DND-41 (cell line): ENCODE measurements around the gene NGB.
"Not testable (repeated sequence)": the region's sequence is repeated elsewhere in the genome, so short reads cannot be mapped to it uniquely, and the experiment has no call there.

Experiments used
- ATAC-seq: fragments of 200-7000 bp; cut with Tn5 transposase; 3 replicates; pipeline ENCODE4 v1.9.1; 2021; ENCODE audit warnings: low read depth; ENCODE audit not compliant: insufficient read depth
- DNase-seq: peaks from one replicate; pipeline ENCODE4 v3.0.0-alpha.2; 2020
- H2AFZ ChIP-seq: 2 replicates; pipeline ENCODE4 v1.6.0; 2012; ENCODE audit warnings: low read depth, low read length
- H3K27ac ChIP-seq: 2 replicates; pipeline ENCODE4 v1.5.1; 2012; ENCODE audit warnings: low read length, inconsistent platforms
- H3K27me3 ChIP-seq: fragments of 200-600 bp; sonication (generic); 2 replicates; pipeline ENCODE4 v1.6.0; 2012; ENCODE audit warnings: low read length, mild to moderate bottlenecking, inconsistent platforms; ENCODE audit not compliant: insufficient read depth, poor library complexity
- H3K36me3 ChIP-seq: 2 replicates; pipeline ENCODE4 v1.5.1; 2012; ENCODE audit warnings: low read length, inconsistent platforms; ENCODE audit not compliant: insufficient read depth
- H3K4me1 ChIP-seq: 2 replicates; pipeline ENCODE4 v1.5.1; 2012; ENCODE audit warnings: mild to moderate bottlenecking, low read length; ENCODE audit not compliant: insufficient read depth
- H3K4me2 ChIP-seq: 2 replicates; pipeline ENCODE4 v1.6.0; 2012; ENCODE audit warnings: mild to moderate bottlenecking, moderate library complexity, low read length, inconsistent platforms; ENCODE audit not compliant: insufficient read depth
- H3K4me3 ChIP-seq, 2 experiments: fragments of 200-600 bp in 1 of 2; shearing (Covaris generic) in 1 of 2; 2 replicates each; pipeline ENCODE4 v1.5.1; 2012 to 2016; ENCODE audit warnings: inconsistent platforms in 2 of 2, low read length in 2 of 2, mild to moderate bottlenecking in 2 of 2, low read depth in 1 of 2, moderate library complexity in 1 of 2
- H3K79me2 ChIP-seq: 2 replicates; pipeline ENCODE4 v1.6.0; 2012; ENCODE audit warnings: low read length, inconsistent platforms; ENCODE audit not compliant: insufficient read depth
- H3K9ac ChIP-seq: 2 replicates; pipeline ENCODE4 v1.6.0; 2012; ENCODE audit warnings: low read depth, mild to moderate bottlenecking, inconsistent platforms, low read length, moderate library complexity
- H3K9me3 ChIP-seq: 2 replicates; pipeline ENCODE4 v1.5.1; 2012; ENCODE audit warnings: low read length, moderate library complexity, mild to moderate bottlenecking, inconsistent platforms; ENCODE audit not compliant: insufficient read depth, severe bottlenecking
- H4K20me1 ChIP-seq: 2 replicates; pipeline ENCODE4 v1.6.0; 2012; ENCODE audit warnings: low read length; ENCODE audit not compliant: insufficient read depth
- EZH2 ChIP-seq: IDR thresholded peaks from 3 replicates; pipeline ENCODE4 v1.6.1; 2012; ENCODE audit warnings: borderline replicate concordance, low read depth, mild to moderate bottlenecking, moderate library complexity, low read length, inconsistent platforms; ENCODE audit not compliant: severe bottlenecking
- TF ChIP-seq, protein P1 (sequence below): IDR thresholded peaks from 2 replicates; pipeline ENCODE4 v1.5.1; 2012; ENCODE audit warnings: borderline replicate concordance, low read length, moderate library complexity, mild to moderate bottlenecking; ENCODE audit not compliant: poor library complexity, severe bottlenecking; ENCODE audit errors: extremely low read depth

NGB gene

GRCh38 chr14:77281852-77282410 lies 10.9 kb upstream of the NGB start:
- Histone ChIP-seq H3K27ac (no peak overlapping the region), H3K4me3 (no peak overlapping the region), H3K4me1 (no peaks in the 10 kb centered on the region), H3K9me3 (no peaks in the 10 kb centered on the region), H3K9ac (no peak overlapping the region), H3K4me2 (no peak overlapping the region), H3K79me2 (no peaks in the 10 kb centered on the region), H2AFZ (no peak overlapping the region), H4K20me1 (no peaks in the 10 kb centered on the region), H3K36me3 (peaks cover 63% of the 10 kb centered on the region), H3K27me3 (no peaks in the 10 kb centered on the region)
- ATAC-seq, result no peak
- DNase-seq, result no peak
- TF ChIP-seq, protein P1, sequence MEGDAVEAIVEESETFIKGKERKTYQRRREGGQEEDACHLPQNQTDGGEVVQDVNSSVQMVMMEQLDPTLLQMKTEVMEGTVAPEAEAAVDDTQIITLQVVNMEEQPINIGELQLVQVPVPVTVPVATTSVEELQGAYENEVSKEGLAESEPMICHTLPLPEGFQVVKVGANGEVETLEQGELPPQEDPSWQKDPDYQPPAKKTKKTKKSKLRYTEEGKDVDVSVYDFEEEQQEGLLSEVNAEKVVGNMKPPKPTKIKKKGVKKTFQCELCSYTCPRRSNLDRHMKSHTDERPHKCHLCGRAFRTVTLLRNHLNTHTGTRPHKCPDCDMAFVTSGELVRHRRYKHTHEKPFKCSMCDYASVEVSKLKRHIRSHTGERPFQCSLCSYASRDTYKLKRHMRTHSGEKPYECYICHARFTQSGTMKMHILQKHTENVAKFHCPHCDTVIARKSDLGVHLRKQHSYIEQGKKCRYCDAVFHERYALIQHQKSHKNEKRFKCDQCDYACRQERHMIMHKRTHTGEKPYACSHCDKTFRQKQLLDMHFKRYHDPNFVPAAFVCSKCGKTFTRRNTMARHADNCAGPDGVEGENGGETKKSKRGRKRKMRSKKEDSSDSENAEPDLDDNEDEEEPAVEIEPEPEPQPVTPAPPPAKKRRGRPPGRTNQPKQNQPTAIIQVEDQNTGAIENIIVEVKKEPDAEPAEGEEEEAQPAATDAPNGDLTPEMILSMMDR, result no peak
- TF ChIP-seq EZH2, result no peak

DNA sequence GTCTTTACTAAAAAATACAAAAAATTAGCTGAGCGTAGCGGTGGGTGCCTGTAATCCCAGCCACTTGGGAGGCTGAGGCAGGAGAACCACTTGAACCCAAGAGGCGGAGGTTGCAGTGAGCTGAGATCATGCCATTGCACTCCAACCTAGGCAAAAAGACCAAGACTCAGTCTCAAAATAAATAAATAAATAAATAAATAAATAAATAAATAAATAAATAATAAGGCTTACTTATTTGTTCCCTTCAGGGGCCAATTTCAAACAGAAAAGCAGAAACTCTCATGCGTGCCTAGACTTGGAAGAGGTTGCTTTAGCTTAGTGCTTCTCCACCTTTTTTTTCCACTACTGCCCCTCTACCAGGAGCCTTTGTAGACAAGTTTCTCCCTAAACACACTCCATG lies 9.9 kb upstream of the NGB start:
- not testable (repeated sequence) for ATAC-seq, H3K4me2 ChIP-seq, H3K4me1 ChIP-seq, H3K27ac ChIP-seq, H3K9ac ChIP-seq, H3K27me3 ChIP-seq, H3K9me3 ChIP-seq, H4K20me1 ChIP-seq, H3K79me2 ChIP-seq, H3K4me3 ChIP-seq, H2AFZ ChIP-seq, DNase-seq
- peaks cover 53% of the 10 kb centered on the region for H3K36me3 ChIP-seq

DNA sequence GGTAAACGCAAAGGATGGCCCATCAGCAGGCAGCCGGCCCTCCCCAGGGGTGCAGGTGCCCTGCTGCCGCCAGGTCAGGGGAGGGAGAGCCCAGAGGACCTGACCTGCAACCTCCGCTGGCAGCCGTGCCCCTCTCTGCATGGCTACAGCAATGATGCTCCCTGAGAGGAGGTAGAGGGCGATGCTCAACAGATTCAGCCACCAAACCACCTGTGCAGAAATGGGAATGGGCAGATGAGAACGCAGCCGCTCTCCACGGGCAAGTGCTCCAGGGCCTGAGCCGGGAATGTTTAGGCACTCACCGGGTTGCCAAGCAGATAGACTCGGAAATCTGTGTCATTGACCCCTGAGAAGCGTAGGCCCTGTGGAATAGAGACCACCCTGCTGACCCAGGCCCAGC lies 8.7 kb upstream of the NGB start:
- DNase-seq (no peak), ATAC-seq (no peak)
- Histone ChIP-seq H3K36me3 (peaks cover 41% of the 10 kb centered on the region), H3K27ac (no peak overlapping the region), H3K9me3 (no peaks in the 10 kb centered on the region), H3K4me2 (no peak overlapping the region), H3K27me3 (no peaks in the 10 kb centered on the region), H3K79me2 (no peaks in the 10 kb centered on the region), H2AFZ (no peak overlapping the region), H3K4me3 (no peak overlapping the region), H3K4me1 (no peaks in the 10 kb centered on the region), H4K20me1 (no peaks in the 10 kb centered on the region), H3K9ac (no peak overlapping the region)
- TF ChIP-seq EZH2, result no peak
- TF ChIP-seq, protein P1, result no peak

DNA sequence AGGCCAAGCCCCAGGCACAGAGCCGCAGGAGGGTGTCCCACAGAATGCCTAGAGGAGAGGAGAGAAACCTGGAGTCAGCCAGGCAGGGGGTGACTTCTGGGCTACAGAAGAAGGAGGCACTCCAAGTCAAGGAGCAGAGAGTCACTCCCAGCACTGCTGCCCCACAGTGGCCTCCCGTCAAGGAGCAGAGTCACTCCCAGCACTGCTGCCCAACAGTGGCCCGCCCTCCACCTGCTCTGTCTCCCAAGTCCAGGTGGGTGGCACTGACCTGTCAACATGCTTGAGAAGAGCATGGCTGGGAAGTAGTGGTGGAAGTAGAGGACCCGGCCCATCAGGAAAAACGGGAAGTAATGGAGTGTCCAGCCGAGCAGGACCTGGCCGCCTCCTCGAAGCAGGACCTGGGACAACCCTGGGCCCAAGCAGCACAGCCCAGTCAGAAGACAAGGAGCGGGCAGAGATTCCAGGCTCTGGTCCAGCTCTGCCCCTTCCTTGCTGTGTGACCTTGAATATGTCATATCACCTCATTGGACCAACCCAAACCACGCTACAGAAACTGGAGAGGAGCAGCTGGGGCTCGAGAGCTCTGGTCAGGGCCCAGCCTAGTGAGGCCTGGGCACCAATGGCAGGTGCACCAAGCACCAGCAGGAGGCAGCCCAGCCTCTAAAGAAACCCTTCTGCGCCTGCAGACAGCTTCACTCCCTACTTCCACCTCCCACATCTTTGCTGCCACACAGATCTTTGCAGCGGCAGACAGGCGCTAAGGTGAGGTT lies 7.6 kb upstream of the NGB start:
- Histone ChIP-seq H3K4me3 (no peak overlapping the region), H4K20me1 (no peaks in the 10 kb centered on the region), H3K4me1 (no peaks in the 10 kb centered on the region), H3K36me3 (peaks cover 31% of the 10 kb centered on the region), H2AFZ (no peak overlapping the region), H3K9ac (no peak overlapping the region), H3K79me2 (no peaks in the 10 kb centered on the region), H3K27me3 (no peaks in the 10 kb centered on the region), H3K9me3 (no peaks in the 10 kb centered on the region), H3K27ac (no peak overlapping the region), H3K4me2 (no peak overlapping the region)
- DNase-seq, result no peak
- TF ChIP-seq EZH2, result no peak
- TF ChIP-seq, protein P1, result peak; percentile 17
- no peak for ATAC-seq
